Muscle layer of colon (tissue), 2 donors: ENCODE data around the gene RAI1.

Experiments used
- H3K27ac ChIP-seq: one replicate; pipeline ENCODE4 v1.7.0; 2013; ENCODE audit warnings: low read depth, mild to moderate bottlenecking, low read length, moderate library complexity
- H3K27me3 ChIP-seq, 2 donors: one replicate each; pipeline ENCODE4 v1.7.0; 2013; ENCODE audit warnings: low read length in 2 of 2, mild to moderate bottlenecking in 2 of 2; ENCODE audit not compliant: insufficient read depth in 2 of 2, control insufficient read depth in 1 of 2
- H3K36me3 ChIP-seq: one replicate; pipeline ENCODE4 v1.7.0; 2013; ENCODE audit warnings: mild to moderate bottlenecking, low read length; ENCODE audit not compliant: insufficient read depth
- H3K4me1 ChIP-seq: one replicate; pipeline ENCODE4 v1.7.0; 2013; ENCODE audit warnings: mild to moderate bottlenecking, low read length; ENCODE audit not compliant: insufficient read depth
- H3K4me3 ChIP-seq, 2 donors: one replicate each; pipeline ENCODE4 v1.7.0; 2013; ENCODE audit warnings: low read length in 2 of 2, low read depth in 1 of 2, mild to moderate bottlenecking in 1 of 2, moderate library complexity in 1 of 2
- H3K9ac ChIP-seq: one replicate; pipeline ENCODE4 v1.7.0; 2013; ENCODE audit warnings: low read length
- H3K9me3 ChIP-seq: one replicate; pipeline ENCODE4 v1.7.0; 2013; ENCODE audit warnings: mild to moderate bottlenecking, low read length
- donor health status: abdominal sarcoma.
- donor health status: Adenocarcinoma of cecum.

RAI1 gene

GRCh38 chr17:17853811-17854447 is 172.7 kb downstream of the RAI1 start:
- Histone ChIP-seq H3K36me3 (peaks cover 5% of the 10 kb centered on the region), H3K9me3 (no peaks in the 10 kb centered on the region), H3K4me1 (peaks cover 17% of the 10 kb centered on the region), H3K27me3 (no peaks in the 10 kb centered on the region), H3K9ac (no peak overlapping the region), H3K4me3 (no peak overlapping the region), H3K27ac (no peak overlapping the region)

GRCh38 chr17:17855976-17856375 is 174.7 kb downstream of the RAI1 start:
- H3K27ac ChIP-seq, result no peak overlapping the region
- H3K36me3 ChIP-seq, result peaks cover 7% of the 10 kb centered on the region
- H3K4me3 ChIP-seq, result no peak overlapping the region
- H3K4me1 ChIP-seq, result peaks cover 10% of the 10 kb centered on the region
- H3K9ac ChIP-seq, result no peak overlapping the region
- H3K27me3 ChIP-seq, result no peaks in the 10 kb centered on the region
- no peaks in the 10 kb centered on the region for H3K9me3 ChIP-seq

- no peak overlapping the region for H3K4me3 ChIP-seq
- peaks cover 10% of the 10 kb centered on the region for H3K4me1 ChIP-seq
- H3K36me3 ChIP-seq, result peaks cover 10% of the 10 kb centered on the region
- no peaks in the 10 kb centered on the region for H3K9me3 ChIP-seq
- H3K27ac ChIP-seq, result no peak overlapping the region
- H3K9ac ChIP-seq, result no peak overlapping the region
- no peaks in the 10 kb centered on the region for H3K27me3 ChIP-seq
These were observed 175.1 kb downstream of the RAI1 start for GRCh38 chr17:17856386-17856785.

GRCh38 chr17:17857496-17857895 is 176.2 kb downstream of the RAI1 start:
- Histone ChIP-seq H3K4me3 (no peak overlapping the region), H3K27ac (no peak overlapping the region), H3K27me3 (no peaks in the 10 kb centered on the region), H3K4me1 (peaks cover 10% of the 10 kb centered on the region), H3K36me3 (peaks cover 21% of the 10 kb centered on the region), H3K9ac (no peak overlapping the region), H3K9me3 (no peaks in the 10 kb centered on the region)

GRCh38 chr17:17859909-17860765 is 178.9 kb downstream of the RAI1 start:
- no peak overlapping the region for H3K4me3 ChIP-seq
- peaks cover 23% of the 10 kb centered on the region for H3K36me3 ChIP-seq
- H3K27me3 ChIP-seq, result no peaks in the 10 kb centered on the region
- H3K27ac ChIP-seq, result no peak overlapping the region
- H3K9me3 ChIP-seq, result no peaks in the 10 kb centered on the region
- H3K4me1 ChIP-seq, result peaks cover 10% of the 10 kb centered on the region
- H3K9ac ChIP-seq, result no peak overlapping the region

- Histone ChIP-seq H3K4me3 (no peak overlapping the region), H3K9ac (no peak overlapping the region), H3K27me3 (no peaks in the 10 kb centered on the region), H3K36me3 (peaks cover 23% of the 10 kb centered on the region), H3K4me1 (peaks cover 10% of the 10 kb centered on the region), H3K27ac (no peak overlapping the region), H3K9me3 (no peaks in the 10 kb centered on the region)
These were observed 179.5 kb downstream of the RAI1 start for GRCh38 chr17:17860766-17861107.
